ENCODE data around the gene ZNF611.
"Not testable (repeated sequence)": the region's sequence is repeated elsewhere in the genome, so short reads cannot be mapped to it uniquely, and the experiment has no call there.

Gene ZNF611

GRCh38 chr19:52716522-52716921 is 18.3 kb downstream of the ZNF611 start:
- no peak overlapping the region for H3K4me3 ChIP-seq
- TF ChIP-seq Cebpa-rat (IDR thresholded peaks at IDR 0.05), result no peak
- H3K9ac ChIP-seq, result peak overlapping the region; percentile 38; the same call in 1 of the 2 replicates
- H3K27me3 ChIP-seq, result no peaks in the 10 kb centered on the region
- H4K20me1 ChIP-seq, result no peaks in the 10 kb centered on the region
- peaks cover 29% of the 10 kb centered on the region for H3K9me3 ChIP-seq
- peak overlapping the region; percentile 43; the same call in 1 of the 2 replicates for H3K4me2 ChIP-seq
- H3K36me3 ChIP-seq, result peaks cover 80% of the 10 kb centered on the region
- H3K4me1 ChIP-seq, result peaks cover 14% of the 10 kb centered on the region
- no peak overlapping the region for H3K27ac ChIP-seq

DNA sequence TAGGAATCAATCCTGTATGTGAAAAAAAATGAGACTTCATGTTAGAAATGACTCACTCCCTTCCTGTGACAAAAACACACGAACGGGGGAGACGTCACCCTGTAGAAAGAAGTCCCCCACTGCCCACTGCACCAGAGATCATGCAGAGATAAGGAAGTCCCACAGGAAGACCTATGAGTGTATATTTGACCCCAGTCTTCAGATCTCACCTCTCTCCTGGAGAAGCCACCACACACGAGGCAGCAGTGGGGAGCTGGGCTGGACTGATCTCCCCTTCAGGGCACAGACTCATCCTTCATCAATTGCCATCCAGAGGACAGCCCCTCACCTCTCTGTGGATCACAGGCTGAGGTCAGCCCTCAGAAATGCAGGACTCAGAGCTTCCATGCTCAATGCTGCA is 18.9 kb downstream of the ZNF611 start:
- not testable (repeated sequence) for H3K27me3 ChIP-seq, H3K27ac ChIP-seq, H3K4me3 ChIP-seq, H4K20me1 ChIP-seq
- peaks cover 80% of the 10 kb centered on the region for H3K36me3 ChIP-seq
- peak overlapping the region; percentile 43 for H3K4me2 ChIP-seq
- H3K9me3 ChIP-seq, result peaks cover 29% of the 10 kb centered on the region
- peaks cover 14% of the 10 kb centered on the region for H3K4me1 ChIP-seq
- H3K9ac ChIP-seq, result peak overlapping the region; percentile 38; the same call in 1 of the 2 replicates

- not testable (repeated sequence) for H3K4me3 ChIP-seq, H4K20me1 ChIP-seq, H3K27ac ChIP-seq, H3K4me2 ChIP-seq, H3K27me3 ChIP-seq, H3K9ac ChIP-seq
- Histone ChIP-seq H3K9me3 (peaks cover 29% of the 10 kb centered on the region), H3K36me3 (peaks cover 80% of the 10 kb centered on the region), H3K4me1 (peaks cover 14% of the 10 kb centered on the region)
Measured at GRCh38 chr19:52715330-52715729, 19.5 kb downstream of the ZNF611 start.

GRCh38 chr19:52713051-52713450 is 21.8 kb downstream of the ZNF611 start:
- peaks cover 80% of the 10 kb centered on the region for H3K36me3 ChIP-seq

GRCh38 chr19:52711661-52712060 is 23.2 kb downstream of the ZNF611 start:
- not testable (repeated sequence) for H3K9ac ChIP-seq
- peaks cover 92% of the 10 kb centered on the region for H3K36me3 ChIP-seq
- H3K9me3 ChIP-seq, result peaks cover 59% of the 10 kb centered on the region

More at GRCh38 chr19:52713051-52713450, 21.8 kb downstream of the ZNF611 start:
- H3K27ac ChIP-seq, H3K9ac ChIP-seq, H3K27me3 ChIP-seq, H3K4me3 ChIP-seq, H4K20me1 ChIP-seq, H3K4me2 ChIP-seq: not testable (repeated sequence)
- H3K4me1 ChIP-seq, result peaks cover 14% of the 10 kb centered on the region
- peaks cover 45% of the 10 kb centered on the region for H3K9me3 ChIP-seq

GRCh38 chr19:52710538-52710937 is 24.3 kb downstream of the ZNF611 start:
- no peak for TF ChIP-seq Cebpa-rat (IDR thresholded peaks at IDR 0.05)
- no peak overlapping the region for H3K4me2 ChIP-seq
- no peaks in the 10 kb centered on the region for H4K20me1 ChIP-seq
- peaks cover under 1% of the 10 kb centered on the region; the same call in 1 of the 2 replicates for H3K4me1 ChIP-seq
- no peak overlapping the region for H3K27ac ChIP-seq
- peaks cover 70% of the 10 kb centered on the region for H3K9me3 ChIP-seq
- no peak overlapping the region for H3K9ac ChIP-seq
- no peak overlapping the region for H3K4me3 ChIP-seq
- H3K36me3 ChIP-seq, result peaks cover 98% of the 10 kb centered on the region
- H3K27me3 ChIP-seq, result no peaks in the 10 kb centered on the region

More at GRCh38 chr19:52711661-52712060, 23.2 kb downstream of the ZNF611 start:
- not testable (repeated sequence) for H3K27me3 ChIP-seq, H4K20me1 ChIP-seq, H3K4me2 ChIP-seq, H3K4me3 ChIP-seq, H3K27ac ChIP-seq
- H3K4me1 ChIP-seq, result peaks cover 12% of the 10 kb centered on the region

DNA sequence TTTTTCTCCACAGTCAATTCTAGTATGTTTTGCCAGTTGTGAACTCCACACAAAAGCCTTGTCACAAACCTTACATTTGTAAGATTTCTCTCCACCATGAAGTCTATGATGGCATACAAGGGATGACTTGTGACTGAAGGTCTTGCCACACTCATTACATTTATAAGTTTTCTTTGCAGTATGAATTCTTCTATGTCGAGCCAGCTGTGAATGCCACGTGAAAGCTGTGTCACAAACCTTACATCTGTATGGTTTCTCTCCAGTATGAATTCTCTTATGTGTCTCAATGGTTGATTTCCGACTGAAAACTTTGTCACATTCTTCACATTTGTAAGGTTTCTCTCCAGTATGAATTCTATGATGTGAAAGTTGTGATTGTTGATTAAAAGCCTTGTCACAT is 29.2 kb downstream of the ZNF611 start:
- not testable (repeated sequence) for H3K27me3 ChIP-seq, H3K4me1 ChIP-seq, H3K27ac ChIP-seq, H3K4me2 ChIP-seq, H3K9ac ChIP-seq, H3K4me3 ChIP-seq, H4K20me1 ChIP-seq
- H3K36me3 ChIP-seq, result peaks cover 92% of the 10 kb centered on the region
- H3K9me3 ChIP-seq, result peaks cover 71% of the 10 kb centered on the region

DNA sequence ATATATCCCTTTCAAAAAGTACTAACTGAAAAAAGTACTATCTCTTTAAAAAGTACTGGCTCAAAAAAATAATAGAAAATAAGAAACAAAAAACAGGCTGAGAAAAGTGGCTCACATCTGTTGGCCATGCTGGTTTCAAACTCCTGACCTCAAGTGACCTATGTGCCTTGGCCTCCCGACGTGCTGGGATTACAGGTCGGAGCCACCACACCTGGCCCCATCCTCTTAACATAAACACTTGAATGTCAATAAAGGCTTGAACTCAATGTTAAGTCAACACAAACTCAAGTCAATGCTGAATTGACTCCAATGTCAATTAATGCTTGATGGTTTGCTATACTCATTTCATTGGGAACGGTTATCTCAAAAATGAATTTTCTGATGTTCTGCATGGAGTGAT is 30.9 kb downstream of the ZNF611 start:
- Histone ChIP-seq H3K27me3 (no peaks in the 10 kb centered on the region), H4K20me1 (no peaks in the 10 kb centered on the region), H3K4me2 (no peak overlapping the region), H3K27ac (no peak overlapping the region), H3K4me3 (no peak overlapping the region), H3K36me3 (peaks cover 75% of the 10 kb centered on the region), H3K4me1 (no peaks in the 10 kb centered on the region), H3K9ac (no peak overlapping the region), H3K9me3 (peaks cover 54% of the 10 kb centered on the region)
- TF ChIP-seq Cebpa-rat (IDR thresholded peaks at IDR 0.05), result no peak

DNA sequence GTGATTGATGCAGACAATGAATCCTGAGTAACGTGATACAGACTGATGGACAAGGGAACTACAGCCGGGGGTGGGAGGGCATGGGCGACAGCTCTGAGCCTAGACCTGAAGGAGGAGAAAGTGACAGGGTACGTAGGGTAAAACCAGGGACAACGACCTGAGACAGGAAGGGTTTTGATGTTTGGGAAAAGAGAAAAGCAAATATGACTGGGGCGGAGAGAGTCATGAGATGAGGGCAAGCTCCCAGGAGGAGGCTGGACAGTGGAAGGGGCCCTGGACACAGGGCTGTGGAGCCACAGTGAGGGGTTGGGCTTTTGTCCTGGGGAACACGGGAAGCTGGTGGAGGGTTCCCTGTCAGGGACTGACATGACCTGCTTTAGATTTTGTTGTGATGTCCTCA is 34.2 kb downstream of the ZNF611 start:
- Histone ChIP-seq H3K9ac (no peak overlapping the region), H3K4me2 (no peak overlapping the region)

DNA sequence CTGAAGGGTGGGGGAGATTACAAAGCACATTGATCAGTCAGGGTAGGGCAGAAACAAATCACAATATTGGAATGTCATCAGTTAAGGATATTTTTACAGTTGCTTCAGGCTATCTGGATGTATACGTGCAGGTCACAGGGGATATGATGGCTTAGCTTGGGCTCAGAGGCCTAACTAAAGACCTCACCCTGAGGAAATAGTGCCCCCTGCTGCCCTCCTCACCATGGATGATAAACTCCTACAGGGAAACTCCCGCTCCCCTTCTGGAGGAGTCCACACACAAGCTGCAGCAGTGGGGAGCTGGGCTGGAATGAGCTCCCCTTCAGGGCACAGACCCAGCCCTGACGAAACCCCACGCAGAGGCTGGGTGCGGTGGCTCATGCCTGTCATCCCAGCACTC is 35.3 kb downstream of the ZNF611 start:
- H4K20me1 ChIP-seq, H3K4me1 ChIP-seq, H3K4me2 ChIP-seq, H3K4me3 ChIP-seq, H3K27me3 ChIP-seq, H3K9ac ChIP-seq, H3K27ac ChIP-seq: not testable (repeated sequence)
- peaks cover 31% of the 10 kb centered on the region for H3K36me3 ChIP-seq
- H3K9me3 ChIP-seq, result peaks cover 20% of the 10 kb centered on the region

More for the DNA sequence above, 34.2 kb downstream of the ZNF611 start:
- no peaks in the 10 kb centered on the region for H3K4me1 ChIP-seq
- no peak overlapping the region for H3K4me3 ChIP-seq
- TF ChIP-seq Cebpa-rat (IDR thresholded peaks at IDR 0.05), result no peak
- H3K27ac ChIP-seq, result no peak overlapping the region
- H4K20me1 ChIP-seq, result no peaks in the 10 kb centered on the region
- peaks cover 22% of the 10 kb centered on the region for H3K9me3 ChIP-seq
- no peaks in the 10 kb centered on the region for H3K27me3 ChIP-seq
- H3K36me3 ChIP-seq, result peaks cover 42% of the 10 kb centered on the region

- no peak overlapping the region for H3K4me3 ChIP-seq
- no peak overlapping the region for H3K9ac ChIP-seq
- H3K36me3 ChIP-seq, result no peaks in the 10 kb centered on the region
Measured at GRCh38 chr19:52695996-52696395, 38.8 kb downstream of the ZNF611 start.

More at GRCh38 chr19:52695996-52696395, 38.8 kb downstream of the ZNF611 start:
- Histone ChIP-seq H3K9me3 (peaks cover 23% of the 10 kb centered on the region), H3K27ac (no peak overlapping the region), H4K20me1 (no peaks in the 10 kb centered on the region), H3K4me2 (no peak overlapping the region), H3K4me1 (peaks cover 9% of the 10 kb centered on the region), H3K27me3 (no peaks in the 10 kb centered on the region)
- no peak for TF ChIP-seq Cebpa-rat (IDR thresholded peaks at IDR 0.05)
